Measurements from ENCODE around the gene MSI1.

The MSI1 gene

DNA sequence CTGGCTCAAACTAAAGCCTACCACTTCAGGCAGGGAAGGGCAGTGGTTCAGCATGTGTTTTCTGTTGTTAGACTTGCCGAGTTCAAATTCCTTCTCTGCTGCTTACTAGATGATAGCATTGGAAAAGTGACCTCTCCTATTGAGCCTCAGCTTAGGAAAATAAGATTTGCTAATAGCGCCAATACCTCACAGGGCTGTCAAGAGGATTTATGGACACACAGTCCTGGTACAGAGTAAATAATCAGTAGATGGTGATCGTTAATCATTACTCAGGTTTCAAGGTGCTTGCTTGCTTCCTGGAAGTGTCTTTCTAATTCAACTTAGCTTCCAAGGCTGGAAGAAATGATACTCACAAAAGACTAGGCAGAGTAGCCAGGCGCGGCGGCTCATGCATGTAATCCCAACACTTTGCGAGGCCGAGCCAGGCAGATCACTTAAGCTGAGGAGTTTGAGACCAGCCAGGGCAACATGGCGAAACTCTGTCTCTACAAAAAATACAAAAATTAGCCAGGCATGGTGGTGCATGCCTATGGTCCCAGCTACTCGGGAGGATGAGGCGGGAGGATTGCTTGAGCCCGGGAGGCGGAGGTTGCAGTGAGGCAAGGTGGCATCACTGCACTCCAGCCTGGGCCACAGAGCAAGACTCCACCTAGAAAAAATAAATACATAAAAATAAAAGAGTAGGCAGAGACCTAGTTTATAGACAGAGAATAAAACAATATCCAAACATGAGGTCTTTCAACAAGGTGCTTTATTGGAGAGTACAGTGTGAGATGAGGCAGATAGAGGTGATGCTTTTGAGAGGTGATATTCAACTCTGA, 47.4 kb downstream of the MSI1 start:
- no peak for DNase-seq (ENCODE audit: low read depth)

DNA sequence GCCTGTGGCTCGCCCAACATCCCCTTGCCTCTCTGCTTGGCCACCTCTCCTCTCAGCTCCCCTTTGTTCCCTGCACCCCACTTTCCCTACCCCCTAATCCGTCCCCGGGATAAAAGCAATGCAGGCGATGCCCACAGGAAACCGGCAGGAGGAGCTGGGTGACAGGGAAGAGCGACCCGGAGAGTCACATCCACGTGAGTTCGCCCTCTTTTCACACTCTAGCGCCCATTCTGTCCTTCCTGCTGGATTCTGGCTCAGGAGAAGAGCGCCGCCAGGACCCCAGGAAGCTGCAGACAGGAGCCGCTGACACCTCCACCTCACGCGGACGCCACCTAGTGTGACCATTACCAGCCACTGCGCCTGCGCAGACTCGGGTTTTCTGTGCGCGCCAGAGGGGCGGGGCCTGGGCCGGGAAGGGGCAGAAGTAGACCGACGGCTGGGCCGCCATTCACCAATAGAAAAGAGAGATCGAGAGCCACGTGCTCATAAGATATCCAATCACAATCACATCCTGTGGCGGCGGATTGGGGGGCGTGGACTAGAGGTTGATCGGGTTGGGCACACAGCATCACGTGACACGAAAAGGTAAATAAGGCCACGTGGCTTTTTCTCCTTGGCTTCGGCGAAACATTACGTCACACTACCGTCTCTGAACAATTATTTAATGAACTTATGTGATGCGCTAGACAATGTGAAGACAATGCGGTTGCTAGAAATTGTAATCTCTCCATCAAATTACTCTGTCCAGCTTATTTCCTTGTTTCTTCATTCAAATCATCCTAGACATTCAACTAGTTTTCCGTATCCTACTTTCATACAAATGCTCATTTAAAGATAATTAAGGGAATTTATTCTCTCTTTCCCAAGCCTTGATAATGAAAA, 51.5 kb downstream of the MSI1 start:
- DNase-seq (ENCODE audit: low read depth): peak; percentile 97

DNA sequence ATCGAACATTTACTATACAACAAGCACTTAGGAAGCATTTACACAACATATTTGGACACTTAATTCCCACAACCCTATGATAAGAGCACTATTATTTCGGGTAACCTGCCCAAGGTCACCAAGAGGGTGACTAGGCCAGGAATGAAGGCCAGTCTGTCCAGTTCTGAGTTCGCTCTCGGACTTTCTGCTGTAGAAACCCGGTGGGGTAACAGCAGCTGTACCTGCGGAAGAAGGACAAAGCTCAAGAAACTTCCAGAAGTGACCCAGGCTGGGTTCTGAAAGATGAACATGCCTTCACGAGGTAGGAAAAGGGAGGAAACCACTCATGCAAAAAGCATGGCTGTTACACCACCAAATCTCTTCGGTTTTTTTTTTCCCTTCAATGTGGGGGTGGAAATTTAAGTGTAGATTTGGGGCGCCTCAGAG, 52.2 kb downstream of the MSI1 start:
- no peak for DNase-seq (ENCODE audit: low read depth)

DNA sequence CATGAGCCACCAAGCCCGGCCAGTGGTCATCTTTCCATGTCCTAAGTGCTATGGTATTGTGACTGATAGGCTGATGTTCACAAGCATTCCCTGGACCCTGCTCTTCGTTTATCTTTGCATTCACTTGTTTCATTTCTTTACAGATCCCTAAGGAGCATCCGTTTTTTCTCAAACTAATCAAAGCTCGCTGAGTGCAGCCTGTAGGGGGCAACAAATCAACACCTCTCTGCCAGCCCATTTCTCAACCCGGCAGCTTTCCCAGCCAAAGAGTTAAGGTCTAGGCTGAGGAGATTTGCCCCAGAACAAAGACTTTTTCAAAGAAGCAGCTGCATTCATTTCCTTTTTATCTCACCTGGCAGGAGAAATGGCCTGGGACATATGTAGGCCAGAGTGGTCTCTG, 54.7 kb downstream of the MSI1 start:
- DNase-seq (ENCODE audit: low read depth): no peak

DNA sequence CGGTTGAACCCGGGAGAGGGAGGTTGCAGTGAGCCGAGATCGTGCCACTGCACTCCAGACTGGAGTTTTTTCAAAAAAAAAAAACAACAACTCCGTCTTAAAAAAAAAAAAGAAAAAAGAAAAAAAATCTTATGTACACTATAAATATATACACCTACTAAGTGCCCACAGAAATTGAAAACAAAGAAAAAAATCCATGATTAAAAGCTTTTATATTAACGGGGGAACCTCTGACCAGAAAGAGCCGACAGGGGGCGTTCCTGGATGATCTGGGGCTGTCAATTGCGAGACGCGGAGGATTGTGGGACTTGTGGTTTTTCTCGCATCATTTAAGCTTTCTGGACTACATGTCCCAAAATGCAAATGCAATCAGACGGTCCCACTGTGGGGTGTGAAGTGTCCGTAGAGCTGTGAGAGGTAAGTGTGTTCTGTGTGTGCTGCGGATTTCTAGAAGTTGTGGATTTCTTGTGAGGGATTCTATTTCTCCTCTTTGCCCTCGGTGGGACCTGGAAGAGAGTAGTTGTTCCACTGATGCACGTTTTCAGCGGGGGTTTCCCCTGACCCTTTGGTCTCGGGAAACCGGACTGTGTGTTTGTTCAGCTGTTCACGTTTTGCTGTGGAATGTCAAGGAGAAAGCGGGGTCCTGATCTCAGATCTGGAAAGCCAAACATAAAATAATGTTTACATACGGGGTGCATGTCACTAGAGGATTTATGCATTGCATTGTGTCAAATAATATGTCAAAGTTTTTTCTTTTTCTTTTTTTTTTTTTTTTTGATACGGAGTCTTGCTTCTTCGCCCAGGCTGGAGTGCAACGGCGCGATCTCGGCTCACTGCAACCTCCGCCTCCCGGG, 66.8 kb downstream of the MSI1 start, which contains the start of gene SIRT4:
Gene SIRT4 (plus strand): TSS at position 360 of the 854 bp plus-strand sequence. CDS start 1,241 bp downstream, outside the sequence.
- peak; percentile 78 for DNase-seq (ENCODE audit: low read depth)

DNA sequence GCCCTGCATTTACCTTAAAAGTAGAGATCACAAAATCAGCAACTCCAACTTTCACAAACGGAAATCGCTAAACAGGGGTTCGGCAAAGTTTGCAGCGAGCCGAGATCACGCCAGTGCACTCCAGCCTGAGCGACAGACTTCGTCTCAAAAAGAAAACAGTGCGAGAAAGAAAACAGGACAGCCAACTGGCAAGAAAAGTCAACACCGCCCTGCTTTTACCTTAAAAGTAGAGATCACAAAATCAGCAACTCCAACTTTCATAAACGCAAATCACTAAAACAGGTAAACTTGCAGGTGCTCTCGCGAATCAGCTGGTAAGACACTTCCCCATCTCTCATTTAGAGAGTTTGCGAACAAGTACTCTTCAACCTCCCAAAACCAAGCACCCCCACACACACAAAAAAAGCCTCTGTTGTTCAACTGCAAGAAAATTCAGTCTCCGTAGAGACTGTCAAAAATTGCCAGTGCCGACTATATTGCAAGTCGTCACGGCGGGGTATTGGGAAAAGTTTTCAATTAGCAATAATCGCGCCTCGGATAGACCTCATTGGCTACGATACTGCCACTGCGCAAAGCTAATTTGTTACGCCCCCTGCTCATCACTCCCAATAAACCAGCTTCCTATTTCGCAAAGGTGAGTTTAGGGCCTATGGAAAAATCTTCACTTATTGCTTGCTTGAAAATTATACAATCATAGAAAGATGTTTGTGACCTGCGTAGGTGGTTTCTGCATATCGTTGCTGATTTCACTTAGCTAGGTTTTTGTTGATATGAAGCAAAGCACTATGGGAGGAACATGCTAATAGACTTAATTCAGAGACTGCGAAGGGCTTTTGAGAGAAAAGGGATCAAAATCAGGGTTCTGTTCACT, 76.1 kb downstream of the MSI1 start, which contains the start of gene RNU4-1:
Gene RNU4-1 (minus strand): TSS at position 577 of the 871 bp plus-strand sequence.
- DNase-seq (ENCODE audit: low read depth): peak; percentile 54

DNA sequence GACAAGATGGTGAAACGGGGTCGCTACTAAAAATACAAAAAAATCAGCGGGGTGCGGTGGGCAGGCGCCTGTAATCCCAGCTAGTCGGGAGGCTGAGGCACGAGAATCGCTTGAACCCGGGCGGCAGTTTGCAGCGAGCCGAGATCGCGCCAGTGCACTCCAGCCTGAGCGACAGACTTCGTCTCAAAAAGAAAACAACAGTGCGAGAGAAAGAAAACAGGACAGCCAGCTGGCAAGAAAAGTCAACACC, 76.6 kb downstream of the MSI1 start:
- DNase-seq (ENCODE audit: low read depth): no peak
